T47D (cell line): ENCODE results near the gene TEX29.

Experiments
- DNase-seq, 2 experiments: peaks; one replicate each; pipeline versions ENCODE4 v3.0.0 to v3.0.0-alpha.2; 2011 to 2012; ENCODE audit warnings: low read depth in 1 of 2, low spot score in 1 of 2
- JUND ChIP-seq: IDR thresholded peaks from 2 replicates; pipeline ENCODE4 v1.6.1; 2012; ENCODE audit warnings: low read depth
- in situ Hi-C: cut with HindIII; loops from 2 replicates; pipeline ENCODE4 v1.10.0; 2016; ENCODE audit warnings: low sequenced_read_pairs, low pct_unique_long_range_greater_than_20kb

The TEX29 gene

GRCh38 chr13:111390522-111391270, 70.3 kb downstream of the TEX29 start:
- in situ Hi-C loops = no loop called here
- DNase-seq = no peak
- no peak for TF ChIP-seq JUND

GRCh38 chr13:111392486-111392885, 72.0 kb downstream of the TEX29 start:
- in situ Hi-C loops = no loop called here
- no peak for DNase-seq
- no peak for TF ChIP-seq JUND

GRCh38 chr13:111393221-111393790, 72.9 kb downstream of the TEX29 start:
- in situ Hi-C loops = no loop called here
- no peak for DNase-seq
- no peak for TF ChIP-seq JUND
